Astrocyte (in vitro differentiated cells and primary cell): Measurements from ENCODE around the gene CELA2A. TPM values are rescaled to one million over a fixed set of nuclear protein-coding genes. Genes with fewer than 3 reads are reported as not detected.
"Not testable (repeated sequence)": the region's sequence is repeated elsewhere in the genome, so short reads cannot be mapped to it uniquely, and the experiment has no call there.

Source experiments
- DNase-seq: peaks from one replicate; pipeline ENCODE4 v3.0.0-alpha.2; 2010; ENCODE audit warnings: low read depth
- FAIRE-seq: peaks from 2 replicates; lab custom pipeline; 2011; peaks lifted over from hg19 to GRCh38; lab: Jason Lieb, UNC
- H2AFZ ChIP-seq: 2 replicates; pipeline ENCODE4 v1.6.0; 2012; ENCODE audit warnings: low read depth, low read length, inconsistent platforms
- H3K27ac ChIP-seq: 2 replicates; pipeline ENCODE4 v1.5.1; 2011; ENCODE audit warnings: low read depth, low read length, inconsistent platforms
- H3K27me3 ChIP-seq: 2 replicates; pipeline ENCODE4 v1.6.0; 2011; ENCODE audit warnings: low read length, inconsistent platforms; ENCODE audit not compliant: insufficient read depth
- H3K36me3 ChIP-seq: 2 replicates; pipeline ENCODE4 v1.5.1; 2011; ENCODE audit warnings: low read length, inconsistent platforms; ENCODE audit not compliant: insufficient read depth
- H3K4me1 ChIP-seq: 2 replicates; pipeline ENCODE4 v1.5.1; 2011; ENCODE audit warnings: low read length, inconsistent platforms; ENCODE audit not compliant: insufficient read depth
- H3K4me2 ChIP-seq: 2 replicates; pipeline ENCODE4 v1.6.0; 2012; ENCODE audit warnings: low read length, inconsistent platforms
- H3K4me3 ChIP-seq: 2 replicates; pipeline ENCODE4 v1.5.1; 2011; ENCODE audit warnings: low read depth, mild to moderate bottlenecking, low read length, inconsistent platforms; ENCODE audit not compliant: insufficient read depth
- H3K79me2 ChIP-seq: 2 replicates; pipeline ENCODE4 v1.6.0; 2012; ENCODE audit warnings: mild to moderate bottlenecking, low read length, inconsistent platforms; ENCODE audit not compliant: insufficient read depth
- H3K9ac ChIP-seq: 2 replicates; pipeline ENCODE4 v1.6.0; 2012; ENCODE audit warnings: mild to moderate bottlenecking, low read length, inconsistent platforms
- H3K9me3 ChIP-seq: 2 replicates; pipeline ENCODE4 v1.5.1; 2012; ENCODE audit warnings: low read depth, mild to moderate bottlenecking, low read length, inconsistent platforms; ENCODE audit not compliant: insufficient read depth
- H4K20me1 ChIP-seq: 2 replicates; pipeline ENCODE4 v1.6.0; 2012; ENCODE audit warnings: low read length, inconsistent platforms; ENCODE audit not compliant: insufficient read depth
- H3K27ac Mint-ChIP-seq: one replicate; pipeline ENCODE4 v1.8.0; 2021; ENCODE audit warnings: mild to moderate bottlenecking, mixed read lengths; ENCODE audit not compliant: unreplicated experiment
- H3K27me3 Mint-ChIP-seq: one replicate; pipeline ENCODE4 v1.8.0; 2021; ENCODE audit warnings: low read depth, mixed read lengths; ENCODE audit not compliant: unreplicated experiment
- H3K36me3 Mint-ChIP-seq: one replicate; pipeline ENCODE4 v1.8.0; 2021; ENCODE audit warnings: low read depth, mixed read lengths; ENCODE audit not compliant: unreplicated experiment
- H3K4me1 Mint-ChIP-seq: one replicate; pipeline ENCODE4 v1.8.0; 2021; ENCODE audit warnings: low read depth, mixed read lengths; ENCODE audit not compliant: unreplicated experiment
- H3K4me3 Mint-ChIP-seq: one replicate; pipeline ENCODE4 v1.8.0; 2021; ENCODE audit warnings: mild to moderate bottlenecking, moderate library complexity, mixed read lengths; ENCODE audit not compliant: unreplicated experiment
- H3K9me3 Mint-ChIP-seq: one replicate; pipeline ENCODE4 v1.8.0; 2021; ENCODE audit warnings: mild to moderate bottlenecking, mixed read lengths; ENCODE audit not compliant: unreplicated experiment
- CTCF ChIP-seq: IDR thresholded peaks from 2 replicates; pipeline ENCODE4 v1.5.1; 2011; ENCODE audit warnings: low read depth, mild to moderate bottlenecking, inconsistent platforms, low read length, moderate library complexity; ENCODE audit not compliant: insufficient read depth
- EZH2 ChIP-seq: IDR thresholded peaks from 2 replicates; pipeline ENCODE4 v1.6.1; 2012; ENCODE audit warnings: mild to moderate bottlenecking, low read length, inconsistent platforms; ENCODE audit not compliant: insufficient read depth
- total RNA-seq: library from RNA; stranded (reverse); gene quantifications from 2 replicates; pipeline ENCODE4 v1.2.1, GENCODE V29; 2021

The CELA2A gene
- total RNA-seq, 1 donor from 2014 or later: not detected

DNA sequence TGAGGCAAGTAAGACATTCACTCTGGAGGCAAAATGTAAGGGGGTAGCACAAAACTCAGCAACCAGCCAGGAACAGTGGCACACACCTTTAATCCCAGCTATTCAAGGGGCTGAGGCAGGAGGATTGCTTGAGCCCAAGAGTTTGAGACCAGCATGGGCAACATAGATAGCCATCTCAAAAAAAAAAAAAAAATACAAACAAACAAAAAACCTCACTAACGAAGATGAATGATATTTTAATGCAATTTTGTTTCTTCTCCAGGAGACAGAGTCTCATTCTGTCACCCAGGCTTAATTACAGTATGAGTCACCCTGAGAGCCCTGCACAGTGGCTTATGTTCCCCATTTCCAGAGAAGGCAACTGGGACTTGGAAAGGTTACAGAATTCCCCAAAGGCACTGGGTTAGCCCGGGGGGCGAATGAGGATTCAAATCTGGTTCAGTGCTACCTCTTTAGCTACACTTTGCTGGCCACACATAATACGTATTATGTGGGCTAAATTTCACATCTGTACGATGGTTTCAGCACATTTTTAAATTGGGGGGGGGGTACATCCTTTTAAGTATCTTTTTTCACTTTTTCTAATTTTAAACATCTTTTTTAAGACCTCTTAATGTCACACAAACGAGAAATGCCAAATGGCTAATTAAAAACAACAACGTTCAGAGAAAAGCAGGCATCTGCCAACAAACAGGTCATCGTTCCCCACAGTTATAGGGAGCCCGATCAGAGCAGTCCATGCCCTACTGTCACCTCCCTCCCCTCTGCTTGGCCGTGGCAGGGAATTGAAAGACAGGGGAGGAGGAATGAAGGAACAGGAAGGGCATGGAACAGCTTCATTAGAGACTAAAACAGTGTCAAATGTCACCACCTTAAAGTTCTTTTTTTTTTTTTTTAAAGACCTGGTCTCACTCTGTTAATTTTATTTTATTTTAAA, 3.5 kb downstream of the CELA2A start:
- Histone ChIP-seq H3K79me2 (no peaks in the 10 kb centered on the region), H3K4me2 (no peak overlapping the region), H3K27ac (no peak overlapping the region), H4K20me1 (no peaks in the 10 kb centered on the region), H3K4me3 (no peak overlapping the region), H3K9me3 (no peaks in the 10 kb centered on the region), H3K4me1 (no peaks in the 10 kb centered on the region), H3K27me3 (no peaks in the 10 kb centered on the region), H3K36me3 (no peaks in the 10 kb centered on the region), H3K9ac (no peak overlapping the region), H2AFZ (no peak overlapping the region)
- Mint-ChIP-seq H3K27me3 (peaks cover 5% of the 10 kb centered on the region), H3K27ac (no peak overlapping the region), H3K36me3 (no peaks in the 10 kb centered on the region), H3K4me3 (no peak overlapping the region), H3K4me1 (peaks cover 6% of the 10 kb centered on the region), H3K9me3 (no peaks in the 10 kb centered on the region)
- TF ChIP-seq EZH2 (no peak), CTCF (no peak)
- FAIRE-seq: no peak
- peak; percentile 21 for DNase-seq

- H4K20me1 ChIP-seq: no peaks in the 10 kb centered on the region
- no peak for FAIRE-seq
- H3K4me1 Mint-ChIP-seq: peaks cover 6% of the 10 kb centered on the region
- H3K27me3 Mint-ChIP-seq: peaks cover 5% of the 10 kb centered on the region
- no peak overlapping the region for H3K4me2 ChIP-seq
- no peak overlapping the region for H3K27ac ChIP-seq
- H3K27ac Mint-ChIP-seq: no peak overlapping the region
- H3K27me3 ChIP-seq: no peaks in the 10 kb centered on the region
- DNase-seq: no peak
- no peaks in the 10 kb centered on the region for H3K36me3 ChIP-seq
- no peak overlapping the region for H2AFZ ChIP-seq
- no peak overlapping the region for H3K4me3 Mint-ChIP-seq
- H3K4me1 ChIP-seq: no peaks in the 10 kb centered on the region
- H3K4me3 ChIP-seq: no peak overlapping the region
- no peak for TF ChIP-seq EZH2
- TF ChIP-seq CTCF: no peak
- H3K9me3 ChIP-seq: no peaks in the 10 kb centered on the region
- H3K9ac ChIP-seq: no peak overlapping the region
- H3K9me3 Mint-ChIP-seq: no peaks in the 10 kb centered on the region
- H3K36me3 Mint-ChIP-seq: no peaks in the 10 kb centered on the region
- no peaks in the 10 kb centered on the region for H3K79me2 ChIP-seq
Measured at GRCh38 chr1:15460708-15461095, 4.2 kb downstream of the CELA2A start.

- not testable (repeated sequence) for FAIRE-seq, H3K9me3 Mint-ChIP-seq
Measured at GRCh38 chr1:15463064-15463800, 6.7 kb downstream of the CELA2A start.

DNA sequence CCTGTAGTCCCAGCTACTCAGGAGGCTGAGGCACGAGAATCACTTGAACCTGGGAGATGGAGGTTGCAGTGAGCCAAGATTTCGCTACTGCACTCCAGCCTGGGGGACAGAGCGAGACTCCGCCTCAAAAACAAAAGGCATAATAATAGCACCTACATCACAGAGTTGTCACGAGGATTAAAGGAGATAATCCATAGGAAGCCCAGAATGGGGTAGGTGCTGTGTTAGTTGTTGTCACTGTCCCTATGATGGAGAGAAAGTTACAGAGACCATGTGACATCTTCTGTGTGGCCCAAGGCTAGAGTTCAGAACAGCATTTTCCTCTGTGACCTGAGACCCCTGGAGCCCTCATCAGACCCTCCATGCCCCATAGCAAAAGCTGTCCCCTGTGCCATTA, 7.4 kb downstream of the CELA2A start:
- H3K4me1 ChIP-seq, H3K9me3 Mint-ChIP-seq, H3K36me3 Mint-ChIP-seq, H3K4me2 ChIP-seq, H3K79me2 ChIP-seq, H3K4me3 ChIP-seq, H3K4me3 Mint-ChIP-seq, H3K27ac ChIP-seq, DNase-seq, H3K9ac ChIP-seq, FAIRE-seq, H3K27ac Mint-ChIP-seq, H3K4me1 Mint-ChIP-seq, H3K27me3 ChIP-seq, H3K27me3 Mint-ChIP-seq, H2AFZ ChIP-seq, H3K9me3 ChIP-seq, H3K36me3 ChIP-seq, H4K20me1 ChIP-seq: not testable (repeated sequence)

More at GRCh38 chr1:15463064-15463800, 6.7 kb downstream of the CELA2A start:
- not testable (repeated sequence) for H3K27me3 ChIP-seq, H3K4me2 ChIP-seq, H3K9ac ChIP-seq, H3K36me3 ChIP-seq, H4K20me1 ChIP-seq, H3K27me3 Mint-ChIP-seq, H3K27ac ChIP-seq, H3K4me1 Mint-ChIP-seq, H3K4me1 ChIP-seq, H3K9me3 ChIP-seq, DNase-seq, H2AFZ ChIP-seq, H3K79me2 ChIP-seq, H3K27ac Mint-ChIP-seq, H3K4me3 Mint-ChIP-seq, H3K36me3 Mint-ChIP-seq, H3K4me3 ChIP-seq
